GM12878 (cell line): ENCODE data around the gene ZNF222. TPM values are rescaled to one million over a fixed set of nuclear protein-coding genes. Genes with fewer than 3 reads are reported as not detected.

Experiments used
- BACH1 ChIP-seq: fragments of 450-650 bp; IDR thresholded peaks from 2 replicates; pipeline ENCODE4 v1.6.1; 2017; ENCODE audit warnings: mild to moderate bottlenecking, borderline replicate concordance
- CBFB ChIP-seq: IDR thresholded peaks from 2 replicates; pipeline ENCODE4 v1.6.1; 2016; ENCODE audit warnings: antibody characterized with exemption, low read depth
- GABPA ChIP-seq: IDR thresholded peaks from 2 replicates; pipeline ENCODE4 v1.6.1; 2014; ENCODE audit warnings: antibody characterized with exemption, low read depth, mild to moderate bottlenecking, inconsistent platforms
- KLF5 ChIP-seq: fragments of 450-650 bp; IDR thresholded peaks from 2 replicates; pipeline ENCODE4 v1.6.1; 2014; ENCODE audit warnings: mild to moderate bottlenecking; ENCODE audit not compliant: partially characterized antibody
- MTA3 ChIP-seq: IDR thresholded peaks from 2 replicates; pipeline ENCODE4 v1.6.1; 2012; ENCODE audit warnings: low read length, inconsistent platforms, borderline replicate concordance
- NRF1 ChIP-seq: conservative IDR thresholded peaks from 2 replicates; pipeline ENCODE4 v1.6.1; 2011; ENCODE audit warnings: mild to moderate bottlenecking, low read depth, low read length, improper control_type of control experiment
- POLR2AphosphoS2 ChIP-seq: IDR thresholded peaks from 2 replicates; pipeline ENCODE4 v1.6.1; 2011; ENCODE audit warnings: low read depth, mild to moderate bottlenecking, low read length, improper control_type of control experiment, moderate library complexity
- PRDM15 ChIP-seq: fragments of 450-650 bp; formaldehyde crosslinking; IDR thresholded peaks from 2 replicates; pipeline ENCODE4 v1.4.0; 2020; ENCODE audit warnings: mild to moderate bottlenecking, moderate library complexity
- SIN3A ChIP-seq: IDR thresholded peaks from 2 replicates; pipeline ENCODE4 v1.6.1; 2012; ENCODE audit warnings: low read depth, low read length, improper control_type of control experiment
- TBL1XR1 ChIP-seq: IDR thresholded peaks from 2 replicates; pipeline ENCODE4 v1.6.1; 2012; ENCODE audit warnings: low read depth, low read length, improper control_type of control experiment
- TCF7 ChIP-seq: IDR thresholded peaks from 2 replicates; pipeline ENCODE4 v1.6.1; 2014; ENCODE audit warnings: antibody characterized with exemption, borderline replicate concordance
- ZBTB33 ChIP-seq: fragments of 450-650 bp; IDR thresholded peaks from 2 replicates; pipeline ENCODE4 v1.6.1; 2017; ENCODE audit warnings: mild to moderate bottlenecking
- ZNF622 ChIP-seq: fragments of 450-650 bp; IDR thresholded peaks from 2 replicates; pipeline ENCODE4 v1.6.1; 2017; ENCODE audit warnings: mild to moderate bottlenecking, inconsistent platforms
- polyA plus RNA-seq, 11 experiments: library from polyadenylated mRNA; depleted of rRNA in 4 of 11; unstranded in 6 of 11; stranded (reverse) in 5 of 11; fragments of >200 nt; fragmentation: Nextera tagmentation in 4 of 11; fragmentation: Illumina TruSeq in 1 of 11; extraction: Ambion mirVana in 4 of 11; extraction: Trizol in 1 of 11; gene quantifications; 1 replicate in 1 of 11; 2 replicates in 10 of 11; pipeline versions ENCODE4 v1.2.1 to v1.2.3, GENCODE V29; 2011 to 2016; ENCODE audit warnings: inconsistent platforms in 2 of 11, missing spikeins in 2 of 11, low read depth in 1 of 11
- total RNA-seq, 4 experiments: library from RNA; depleted of rRNA in 3 of 4; stranded (reverse); fragments of >200 nt in 3 of 4; fragmentation: Illumina TruSeq in 1 of 4; extraction: Trizol in 1 of 4; gene quantifications; 2 replicates each; pipeline versions ENCODE4 v1.2.1 to v1.2.3, GENCODE V29; 2013 to 2021
- TF ChIP-seq, protein P1 (sequence below): IDR thresholded peaks from 2 replicates; pipeline ENCODE4 v1.6.1; 2011; ENCODE audit warnings: low read depth, low read length, improper control_type of control experiment, borderline replicate concordance
- TF ChIP-seq, protein P2 (sequence below): IDR thresholded peaks from 2 replicates; pipeline ENCODE4 v1.6.1; 2011; ENCODE audit warnings: borderline replicate concordance, low read depth, mild to moderate bottlenecking, moderate library complexity, low read length; ENCODE audit not compliant: insufficient read depth, poor library complexity, severe bottlenecking
- TF ChIP-seq, protein P3 (sequence below): IDR thresholded peaks from 2 replicates; pipeline ENCODE4 v1.6.1; 2012; ENCODE audit warnings: low read depth, low read length, improper control_type of control experiment

ZNF222 gene
- total and polyA plus RNA-seq, 10 of the 15 experiments (the other 5 are each of a cell fraction or from before 2014, with no cell fraction given) = 2.3 to 5.9 (median 4.2) TPM

- TF ChIP-seq ZBTB33 (no peak), MTA3 (no peak), BACH1 (no peak), ZNF622 (no peak), GABPA (peak; percentile 64), SIN3A (no peak), NRF1 (no peak), CBFB (no peak), TBL1XR1 (no peak), POLR2AphosphoS2 (no peak), KLF5 (no peak), TCF7 (no peak), PRDM15 (no peak)
- TF ChIP-seq, protein P1, sequence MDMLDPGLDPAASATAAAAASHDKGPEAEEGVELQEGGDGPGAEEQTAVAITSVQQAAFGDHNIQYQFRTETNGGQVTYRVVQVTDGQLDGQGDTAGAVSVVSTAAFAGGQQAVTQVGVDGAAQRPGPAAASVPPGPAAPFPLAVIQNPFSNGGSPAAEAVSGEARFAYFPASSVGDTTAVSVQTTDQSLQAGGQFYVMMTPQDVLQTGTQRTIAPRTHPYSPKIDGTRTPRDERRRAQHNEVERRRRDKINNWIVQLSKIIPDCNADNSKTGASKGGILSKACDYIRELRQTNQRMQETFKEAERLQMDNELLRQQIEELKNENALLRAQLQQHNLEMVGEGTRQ = no peak
- TF ChIP-seq, protein P2, sequence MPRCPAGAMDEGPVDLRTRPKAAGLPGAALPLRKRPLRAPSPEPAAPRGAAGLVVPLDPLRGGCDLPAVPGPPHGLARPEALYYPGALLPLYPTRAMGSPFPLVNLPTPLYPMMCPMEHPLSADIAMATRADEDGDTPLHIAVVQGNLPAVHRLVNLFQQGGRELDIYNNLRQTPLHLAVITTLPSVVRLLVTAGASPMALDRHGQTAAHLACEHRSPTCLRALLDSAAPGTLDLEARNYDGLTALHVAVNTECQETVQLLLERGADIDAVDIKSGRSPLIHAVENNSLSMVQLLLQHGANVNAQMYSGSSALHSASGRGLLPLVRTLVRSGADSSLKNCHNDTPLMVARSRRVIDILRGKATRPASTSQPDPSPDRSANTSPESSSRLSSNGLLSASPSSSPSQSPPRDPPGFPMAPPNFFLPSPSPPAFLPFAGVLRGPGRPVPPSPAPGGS = no peak
- TF ChIP-seq, protein P3, sequence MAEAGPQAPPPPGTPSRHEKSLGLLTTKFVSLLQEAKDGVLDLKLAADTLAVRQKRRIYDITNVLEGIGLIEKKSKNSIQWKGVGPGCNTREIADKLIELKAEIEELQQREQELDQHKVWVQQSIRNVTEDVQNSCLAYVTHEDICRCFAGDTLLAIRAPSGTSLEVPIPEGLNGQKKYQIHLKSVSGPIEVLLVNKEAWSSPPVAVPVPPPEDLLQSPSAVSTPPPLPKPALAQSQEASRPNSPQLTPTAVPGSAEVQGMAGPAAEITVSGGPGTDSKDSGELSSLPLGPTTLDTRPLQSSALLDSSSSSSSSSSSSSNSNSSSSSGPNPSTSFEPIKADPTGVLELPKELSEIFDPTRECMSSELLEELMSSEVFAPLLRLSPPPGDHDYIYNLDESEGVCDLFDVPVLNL = no peak
Measured at GRCh38 chr19:44051650-44052402, 26.6 kb downstream of the ZNF222 start, which contains the start of gene ZNF223 (continued).
